ENCODE measurements around the gene FMO1. TPM values are rescaled to one million over a fixed set of nuclear protein-coding genes. Genes with fewer than 3 reads are reported as not detected.

Gene FMO1
- total and polyA plus RNA-seq, 10 of the 15 experiments (the other 5 are each of a cell fraction or from before 2014, with no cell fraction given): not detected

GRCh38 chr1:171300401-171300800, 52.1 kb downstream of the FMO1 start:
- ChIA-PET CTCF (no interaction called here), RAD21 (ENCODE audit: unreplicated experiment) (no interaction called here), SMC1A (ENCODE audit: uncharacterized antibody, unreplicated experiment) (interaction anchor here (2.0 kb wide), 1 partner anchor 13 kb away, joined by 7 read pairs; the partner anchor contains the start of gene FMO4), POLR2A (no interaction called here)
- Histone ChIP-seq H3K4me3 (no peak overlapping the region), H3K79me2 (ENCODE audit: control insufficient read depth, insufficient read depth, low read length) (no peaks in the 10 kb centered on the region), H3K27ac (ENCODE audit: control insufficient read depth, insufficient read depth) (no peak overlapping the region), H3K9me3 (replicated peaks; ENCODE audit: control insufficient read depth, insufficient read depth, low read length) (peaks cover 4% of the 10 kb centered on the region; the same call in 2 of the 3 replicates), H3K4me2 (ENCODE audit: control insufficient read depth, insufficient read depth) (no peak overlapping the region), H3K27me3 (replicated peaks in 1 of 2; ENCODE audit: control insufficient read depth in 2 of 2, insufficient read depth in 2 of 2, low read length in 1 of 2) (no peaks in the 10 kb centered on the region), H3K9ac (ENCODE audit: control insufficient read depth, insufficient read depth, low read length) (no peak overlapping the region), H3K4me1 (ENCODE audit: control insufficient read depth, insufficient read depth, low read length) (no peaks in the 10 kb centered on the region), H2AFZ (ENCODE audit: control insufficient read depth, low read depth, low read length) (no peak overlapping the region), H4K20me1 (ENCODE audit: control insufficient read depth, insufficient read depth) (no peaks in the 10 kb centered on the region), H3K36me3 (ENCODE audit: control insufficient read depth in 2 of 2, insufficient read depth in 2 of 2, low read length in 1 of 2) (no peaks in the 10 kb centered on the region)
- in situ Hi-C loops (cut with MboI) (no loop called here), intact Hi-C loops (cut with micrococcal nuclease; ENCODE audit: unreplicated experiment) (no loop called here)
- ATAC-seq (no peak), DNase-seq (ENCODE audit: low read depth, low spot score) (no peak), FAIRE-seq (no peak)
- 5% methylated on average over 1 of the region's 1 CpG for whole genome bisulfite sequencing (ENCODE audit: insufficient coverage, insufficient replicate concordance, low lambda C conversion rate, missing lambda C conversion rate)
- BruUV-seq (replicated peaks): no TSS peak
- TF ChIP-seq CBX5 (IDR thresholded peaks at IDR 0.05; ENCODE audit: low read depth): no peak
- TF ChIP-seq POLR2AphosphoS5 (IDR thresholded peaks at IDR 0.05; ENCODE audit: low read length): no peak
- no peak for TF ChIP-seq MEF2B (IDR thresholded peaks at IDR 0.05; ENCODE audit: partially characterized antibody, poor library complexity, severe bottlenecking)
- no peak for TF ChIP-seq ETV6 (conservative IDR thresholded peaks at IDR 0.05 in 1 of 2, IDR thresholded peaks at IDR 0.05 in 1 of 2; ENCODE audit: borderline replicate concordance in 1 of 2, low read depth in 1 of 2)
- TF ChIP-seq IKZF2 (IDR thresholded peaks at IDR 0.05): no peak
- no peak for TF ChIP-seq EZH2 (IDR thresholded peaks at IDR 0.05; ENCODE audit: borderline replicate concordance, control insufficient read depth, low read depth, low read length)
- TF ChIP-seq CHD4 (IDR thresholded peaks at IDR 0.05): no peak
- TF ChIP-seq JUNB (IDR thresholded peaks at IDR 0.05): no peak
- no peak for TF ChIP-seq BCLAF1 (IDR thresholded peaks at IDR 0.05)
- no peak for TF ChIP-seq CREM (IDR thresholded peaks at IDR 0.05; ENCODE audit: low read depth)
- no peak for TF ChIP-seq BMI1 (IDR thresholded peaks at IDR 0.05; ENCODE audit: borderline replicate concordance)
- TF ChIP-seq MXI1 (IDR thresholded peaks at IDR 0.05; ENCODE audit: low read depth, low read length): no peak
- no peak for TF ChIP-seq HCFC1 (IDR thresholded peaks at IDR 0.05; ENCODE audit: low read length)
- TF ChIP-seq SRF (IDR thresholded peaks at IDR 0.05; ENCODE audit: low read depth in 2 of 2, low read length in 2 of 2): no peak
